ENCODE measurements around the gene CAMKMT.

- TF ChIP-seq EZH2phosphoT487 (IDR thresholded peaks at IDR 0.05; ENCODE audit: unreplicated experiment) = no peak
- no peak for TF ChIP-seq EZH2 (IDR thresholded peaks at IDR 0.05; ENCODE audit: low read depth, unreplicated experiment)
- TF ChIP-seq CTCF (conservative IDR thresholded peaks at IDR 0.05; ENCODE audit: low read depth in 2 of 2) = no peak
- TF ChIP-seq STAT1 (IDR thresholded peaks at IDR 0.05; ENCODE audit: unreplicated experiment) = no peak
Measured at GRCh38 chr2:44495035-44495434, 133.3 kb downstream of the CAMKMT start.

All from GM23338 (cell line).